Neural cell (in vitro differentiated cells): ENCODE results near the gene PLA2G3. TPM values are rescaled to one million over a fixed set of nuclear protein-coding genes. Genes with fewer than 3 reads are reported as not detected.

ENCODE experiments used
- H2AFZ ChIP-seq: fragments of 200-600, 300-800 bp; sonication (generic), shearing (Covaris generic); 2 replicates; pipeline ENCODE4 v1.6.0; 2014; ENCODE audit warnings: low read depth, mild to moderate bottlenecking, antibody characterized with exemption, low read length, moderate library complexity
- H3F3A ChIP-seq: fragments of 200-600 bp; shearing (Covaris generic); 2 replicates; pipeline ENCODE4 v1.6.1; 2016; ENCODE audit warnings: mild to moderate bottlenecking, moderate library complexity, mixed read lengths, antibody characterized with exemption, low read length; ENCODE audit not compliant: insufficient read depth, poor library complexity, severe bottlenecking
- H3K27ac ChIP-seq: fragments of 200-600, 300-800 bp; sonication (generic), shearing (Covaris generic); 2 replicates; pipeline ENCODE4 v1.5.1; 2014; ENCODE audit warnings: mild to moderate bottlenecking, low read length, moderate library complexity
- H3K27me3 ChIP-seq: fragments of 300-800, 200-600 bp; sonication (generic), shearing (Covaris generic); 2 replicates; pipeline ENCODE4 v1.6.0; 2014; ENCODE audit warnings: mild to moderate bottlenecking, low read depth, low read length, moderate library complexity; ENCODE audit not compliant: insufficient read depth
- H3K36me3 ChIP-seq: fragments of 300-800, 200-600 bp; sonication (generic), shearing (Covaris generic); 2 replicates; pipeline ENCODE4 v1.5.1; 2014; ENCODE audit warnings: mild to moderate bottlenecking, antibody characterized with exemption, low read length, moderate library complexity; ENCODE audit not compliant: insufficient read depth
- H3K4me2 ChIP-seq: fragments of 300-800, 200-600 bp; sonication (generic), shearing (Covaris generic); 2 replicates; pipeline ENCODE4 v1.6.0; 2014; ENCODE audit warnings: mild to moderate bottlenecking, low read length
- H3K4me3 ChIP-seq: fragments of 300-800, 200-600 bp; sonication (generic), shearing (Covaris generic); 2 replicates; pipeline ENCODE4 v1.5.1; 2014; ENCODE audit warnings: mild to moderate bottlenecking, low read length, moderate library complexity
- H3K79me2 ChIP-seq: fragments of 200-600 bp; shearing (Covaris generic); replicated peaks from 2 replicates; pipeline ENCODE4 v1.6.0; 2014; ENCODE audit warnings: mild to moderate bottlenecking, low read length, moderate library complexity; ENCODE audit not compliant: insufficient read depth
- H3K9ac ChIP-seq: fragments of 300-800, 200-600 bp; sonication (generic), shearing (Covaris generic); 2 replicates; pipeline ENCODE4 v1.6.1; 2016; ENCODE audit warnings: mild to moderate bottlenecking, low read length, mixed read lengths
- H3K9me2 ChIP-seq: fragments of 200-600 bp; shearing (Covaris generic); 2 replicates; pipeline ENCODE4 v1.6.1; 2016; ENCODE audit warnings: mild to moderate bottlenecking, low read length, mixed read lengths; ENCODE audit not compliant: insufficient read depth
- H3K9me3 ChIP-seq: fragments of 200-600, 300-800 bp; sonication (generic), shearing (Covaris generic); 2 replicates; pipeline ENCODE4 v1.6.1; 2016; ENCODE audit warnings: mild to moderate bottlenecking, mixed run types, low read length, moderate library complexity, mixed read lengths
- H4K20me1 ChIP-seq: fragments of 200-600 bp; shearing (Covaris generic); 2 replicates; pipeline ENCODE4 v1.6.1; 2016; ENCODE audit warnings: mild to moderate bottlenecking, mixed run types; ENCODE audit not compliant: insufficient read depth
- EP300 ChIP-seq: fragments of 450-650 bp; conservative IDR thresholded peaks from 2 replicates; pipeline ENCODE4 v1.6.1; 2014; ENCODE audit warnings: antibody characterized with exemption, mild to moderate bottlenecking, moderate library complexity; ENCODE audit not compliant: poor library complexity, severe bottlenecking
- EZH2 ChIP-seq: fragments of 200-600, 300-800 bp; shearing (Covaris generic), sonication (generic); IDR thresholded peaks from 2 replicates; pipeline ENCODE4 v1.6.1; 2014; ENCODE audit warnings: antibody characterized with exemption, low read length, borderline replicate concordance, mild to moderate bottlenecking; ENCODE audit not compliant: insufficient read depth, poor library complexity, severe bottlenecking
- MXI1 ChIP-seq: fragments of 450-650 bp; conservative IDR thresholded peaks from 2 replicates; pipeline ENCODE4 v1.6.1; 2014; ENCODE audit warnings: antibody characterized with exemption, mild to moderate bottlenecking; ENCODE audit not compliant: poor library complexity, severe bottlenecking
- POLR2AphosphoS5 ChIP-seq: IDR thresholded peaks from 2 replicates; pipeline ENCODE4 v1.6.1; 2012
- RAD21 ChIP-seq: fragments of 450-650 bp; conservative IDR thresholded peaks from 2 replicates; pipeline ENCODE4 v1.6.1; 2014; ENCODE audit warnings: antibody characterized with exemption, mild to moderate bottlenecking, moderate library complexity
- SMC3 ChIP-seq: fragments of 450-650 bp; conservative IDR thresholded peaks from 2 replicates; pipeline ENCODE4 v1.6.1; 2014; ENCODE audit warnings: antibody characterized with exemption, mild to moderate bottlenecking, moderate library complexity; ENCODE audit not compliant: poor library complexity
- TAF1 ChIP-seq: IDR thresholded peaks from 2 replicates; pipeline ENCODE4 v1.6.1; 2012; ENCODE audit warnings: low read depth
- polyA plus RNA-seq: library from polyadenylated mRNA; depleted of rRNA; stranded (reverse); fragments of >200 nt; gene quantifications from 2 replicates; pipeline ENCODE4 v1.2.3, GENCODE V29; 2014
- TF ChIP-seq, protein P1 (sequence below): fragments of 450-650 bp; IDR thresholded peaks from 2 replicates; pipeline ENCODE4 v1.5.1; 2014; ENCODE audit warnings: antibody characterized with exemption, mild to moderate bottlenecking, moderate library complexity; ENCODE audit not compliant: poor library complexity, severe bottlenecking
- TF ChIP-seq, protein P2 (sequence below): IDR thresholded peaks from 2 replicates; pipeline ENCODE4 v1.6.1; 2012; ENCODE audit warnings: borderline replicate concordance

The PLA2G3 gene
- polyA plus RNA-seq, 1 donor from 2014 or later: not detected

DNA sequence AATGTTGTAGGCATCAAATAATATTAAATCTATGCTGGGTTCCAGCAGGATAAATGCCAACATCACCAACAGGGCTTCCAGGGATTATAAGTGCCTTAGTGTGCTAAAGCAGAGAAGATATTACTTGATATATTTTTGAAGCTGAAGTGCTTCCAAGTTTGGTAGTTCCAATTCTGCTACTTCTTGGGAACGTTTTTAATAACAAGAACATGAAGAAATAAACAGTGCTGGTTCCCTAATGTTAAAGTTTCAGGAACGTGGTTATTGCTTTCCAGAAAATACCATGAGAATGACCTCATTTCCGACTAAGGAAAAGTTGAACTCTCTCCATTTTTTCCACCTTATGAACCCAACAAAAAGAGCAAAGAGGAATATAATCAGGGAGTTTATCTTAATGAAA lies 15.1 kb upstream of the PLA2G3 start:
- Histone ChIP-seq H3K27ac (no peak overlapping the region), H3K27me3 (no peaks in the 10 kb centered on the region), H3K4me2 (no peak overlapping the region), H3K79me2 (peaks cover 2% of the 10 kb centered on the region), H3K9me2 (no peaks in the 10 kb centered on the region), H3K9me3 (no peaks in the 10 kb centered on the region), H3K9ac (no peak overlapping the region), H2AFZ (no peak overlapping the region), H3K36me3 (no peaks in the 10 kb centered on the region), H3F3A (no peaks in the 10 kb centered on the region), H4K20me1 (no peaks in the 10 kb centered on the region), H3K4me3 (no peak overlapping the region)
- no peak for TF ChIP-seq MXI1
- TF ChIP-seq EP300: no peak
- no peak for TF ChIP-seq EZH2
- TF ChIP-seq POLR2AphosphoS5: no peak
- TF ChIP-seq, protein P1, sequence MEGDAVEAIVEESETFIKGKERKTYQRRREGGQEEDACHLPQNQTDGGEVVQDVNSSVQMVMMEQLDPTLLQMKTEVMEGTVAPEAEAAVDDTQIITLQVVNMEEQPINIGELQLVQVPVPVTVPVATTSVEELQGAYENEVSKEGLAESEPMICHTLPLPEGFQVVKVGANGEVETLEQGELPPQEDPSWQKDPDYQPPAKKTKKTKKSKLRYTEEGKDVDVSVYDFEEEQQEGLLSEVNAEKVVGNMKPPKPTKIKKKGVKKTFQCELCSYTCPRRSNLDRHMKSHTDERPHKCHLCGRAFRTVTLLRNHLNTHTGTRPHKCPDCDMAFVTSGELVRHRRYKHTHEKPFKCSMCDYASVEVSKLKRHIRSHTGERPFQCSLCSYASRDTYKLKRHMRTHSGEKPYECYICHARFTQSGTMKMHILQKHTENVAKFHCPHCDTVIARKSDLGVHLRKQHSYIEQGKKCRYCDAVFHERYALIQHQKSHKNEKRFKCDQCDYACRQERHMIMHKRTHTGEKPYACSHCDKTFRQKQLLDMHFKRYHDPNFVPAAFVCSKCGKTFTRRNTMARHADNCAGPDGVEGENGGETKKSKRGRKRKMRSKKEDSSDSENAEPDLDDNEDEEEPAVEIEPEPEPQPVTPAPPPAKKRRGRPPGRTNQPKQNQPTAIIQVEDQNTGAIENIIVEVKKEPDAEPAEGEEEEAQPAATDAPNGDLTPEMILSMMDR: no peak
- no peak for TF ChIP-seq RAD21
- TF ChIP-seq SMC3: no peak
- TF ChIP-seq TAF1: no peak
- TF ChIP-seq, protein P2, sequence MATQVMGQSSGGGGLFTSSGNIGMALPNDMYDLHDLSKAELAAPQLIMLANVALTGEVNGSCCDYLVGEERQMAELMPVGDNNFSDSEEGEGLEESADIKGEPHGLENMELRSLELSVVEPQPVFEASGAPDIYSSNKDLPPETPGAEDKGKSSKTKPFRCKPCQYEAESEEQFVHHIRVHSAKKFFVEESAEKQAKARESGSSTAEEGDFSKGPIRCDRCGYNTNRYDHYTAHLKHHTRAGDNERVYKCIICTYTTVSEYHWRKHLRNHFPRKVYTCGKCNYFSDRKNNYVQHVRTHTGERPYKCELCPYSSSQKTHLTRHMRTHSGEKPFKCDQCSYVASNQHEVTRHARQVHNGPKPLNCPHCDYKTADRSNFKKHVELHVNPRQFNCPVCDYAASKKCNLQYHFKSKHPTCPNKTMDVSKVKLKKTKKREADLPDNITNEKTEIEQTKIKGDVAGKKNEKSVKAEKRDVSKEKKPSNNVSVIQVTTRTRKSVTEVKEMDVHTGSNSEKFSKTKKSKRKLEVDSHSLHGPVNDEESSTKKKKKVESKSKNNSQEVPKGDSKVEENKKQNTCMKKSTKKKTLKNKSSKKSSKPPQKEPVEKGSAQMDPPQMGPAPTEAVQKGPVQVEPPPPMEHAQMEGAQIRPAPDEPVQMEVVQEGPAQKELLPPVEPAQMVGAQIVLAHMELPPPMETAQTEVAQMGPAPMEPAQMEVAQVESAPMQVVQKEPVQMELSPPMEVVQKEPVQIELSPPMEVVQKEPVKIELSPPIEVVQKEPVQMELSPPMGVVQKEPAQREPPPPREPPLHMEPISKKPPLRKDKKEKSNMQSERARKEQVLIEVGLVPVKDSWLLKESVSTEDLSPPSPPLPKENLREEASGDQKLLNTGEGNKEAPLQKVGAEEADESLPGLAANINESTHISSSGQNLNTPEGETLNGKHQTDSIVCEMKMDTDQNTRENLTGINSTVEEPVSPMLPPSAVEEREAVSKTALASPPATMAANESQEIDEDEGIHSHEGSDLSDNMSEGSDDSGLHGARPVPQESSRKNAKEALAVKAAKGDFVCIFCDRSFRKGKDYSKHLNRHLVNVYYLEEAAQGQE: no peak

DNA sequence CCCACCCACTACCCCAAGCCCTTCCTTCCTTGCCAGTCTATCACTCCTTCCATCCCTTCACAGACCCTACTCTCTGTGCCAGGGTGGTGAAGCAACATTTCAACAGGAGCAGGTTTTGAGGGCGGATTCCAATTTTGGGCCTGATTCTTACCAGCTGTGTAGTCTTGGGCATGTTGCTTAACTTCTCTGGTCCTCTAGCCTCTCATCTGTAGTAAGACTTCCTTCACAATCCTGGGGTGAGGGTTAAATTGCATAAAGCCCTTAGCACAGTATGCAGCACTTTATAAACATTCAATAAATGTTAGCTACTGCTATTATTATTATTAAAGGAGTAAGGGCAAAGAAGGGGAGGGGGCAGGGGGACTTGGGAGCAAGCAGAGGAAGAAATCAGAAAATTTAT lies 14.7 kb upstream of the PLA2G3 start:
- H3K4me3 ChIP-seq: no peak overlapping the region
- H4K20me1 ChIP-seq: no peaks in the 10 kb centered on the region
- no peak overlapping the region for H3K27ac ChIP-seq
- no peaks in the 10 kb centered on the region for H3K9me2 ChIP-seq
- no peaks in the 10 kb centered on the region for H3K36me3 ChIP-seq
- H3K9ac ChIP-seq: no peak overlapping the region
- TF ChIP-seq SMC3: no peak
- TF ChIP-seq, protein P1: no peak
- no peak for TF ChIP-seq TAF1
- TF ChIP-seq MXI1: no peak
- TF ChIP-seq, protein P2: no peak
- TF ChIP-seq POLR2AphosphoS5: no peak
- TF ChIP-seq EP300: no peak
- no peak for TF ChIP-seq RAD21
- TF ChIP-seq EZH2: no peak
- H3K4me2 ChIP-seq: no peak overlapping the region
- H3K27me3 ChIP-seq: no peaks in the 10 kb centered on the region
- no peaks in the 10 kb centered on the region for H3K9me3 ChIP-seq
- H3K79me2 ChIP-seq: no peaks in the 10 kb centered on the region
- H3F3A ChIP-seq: no peaks in the 10 kb centered on the region
- H2AFZ ChIP-seq: no peak overlapping the region
